Right ventricle myocardium superior (tissue), 1 donor: ENCODE results near the gene PGAM2. TPM values are rescaled to one million over a fixed set of nuclear protein-coding genes. Genes with fewer than 3 reads are reported as not detected.

Experiments used
- ATAC-seq: fragments of 200-7000 bp; cut with Tn5 transposase; one replicate; pipeline ENCODE4 v1.9.1; 2020; ENCODE audit warnings: mild to moderate bottlenecking; ENCODE audit not compliant: poor library complexity
- DNase-seq: peaks from one replicate; pipeline ENCODE4 v3.0.0-alpha.2; 2020
- intact Hi-C: fragments of 100-400 bp; cut with DNase I; formaldehyde crosslinking; loops from one replicate; pipeline ENCODE4 v1.11.2; 2022
- total RNA-seq: library from RNA; stranded (reverse); fragmentation: NEBNext Ultra II Directional; extraction: Animal tissue kit (Norgen Biotek cat#: 25700); gene quantifications from one replicate; pipeline ENCODE4 v1.2.1, GENCODE V29; 2021
- donor health status: DM: no; HTN: yes; CAD: no; lungs with severe emphysema.

PGAM2 gene
- total RNA-seq, 1 donor from 2014 or later = 1,131 TPM

DNA sequence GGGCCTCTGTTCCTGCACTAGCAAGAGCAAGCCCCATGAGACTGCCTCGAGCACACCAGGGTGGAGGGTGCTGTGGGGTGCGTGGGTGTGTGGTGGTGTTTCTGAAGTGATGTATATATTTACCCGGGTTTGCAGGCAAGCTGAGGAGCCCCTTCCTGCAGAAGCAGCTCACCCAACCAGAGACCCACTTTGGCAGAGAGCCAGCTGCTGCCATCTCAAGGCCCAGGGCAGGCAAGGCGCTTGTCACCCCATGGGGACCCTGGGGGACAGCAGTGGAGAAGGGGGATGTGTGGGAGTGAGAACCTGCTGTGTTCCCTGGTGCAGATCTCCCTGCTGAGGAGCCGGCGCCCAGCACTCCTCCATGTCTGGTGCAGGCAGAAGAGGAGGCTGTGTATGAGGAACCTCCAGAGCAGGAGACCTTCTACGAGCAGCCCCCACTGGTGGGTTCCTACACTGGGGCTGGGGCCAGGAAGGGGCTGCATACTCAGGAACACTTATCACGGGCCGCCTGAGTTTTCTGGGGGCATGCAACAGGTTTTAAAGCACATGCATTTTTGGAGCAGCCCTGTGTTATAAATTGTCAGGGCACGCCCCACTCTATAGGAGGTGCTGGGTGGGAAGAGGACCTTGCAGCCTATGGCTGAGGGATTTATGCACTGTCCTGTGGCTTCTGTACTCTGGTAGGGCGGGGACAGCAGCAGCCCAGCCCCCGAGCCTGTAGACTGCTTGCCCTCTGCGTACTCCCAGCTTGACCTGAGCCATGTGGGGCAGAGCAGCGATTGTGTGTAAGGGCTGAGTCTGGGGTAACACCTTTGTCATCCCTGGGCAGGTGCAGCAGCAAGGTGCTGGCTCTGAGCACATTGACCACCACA is 5.9 kb downstream of the PGAM2 start:
- no peak for DNase-seq
- intact Hi-C loops = no loop called here
- no peak for ATAC-seq

GRCh38 chr7:44058759-44059218 is 6.6 kb downstream of the PGAM2 start:
- no peak for ATAC-seq
- no peak for DNase-seq
- intact Hi-C loops = no loop called here

GRCh38 chr7:44057849-44058758 is 7.3 kb downstream of the PGAM2 start:
- ATAC-seq (no peak), DNase-seq (no peak)

GRCh38 chr7:44057181-44057848 is 8.1 kb downstream of the PGAM2 start:
- intact Hi-C loops = no loop called here
- no peak for ATAC-seq
- DNase-seq = no peak

More at GRCh38 chr7:44057849-44058758, 7.3 kb downstream of the PGAM2 start:
- intact Hi-C loops = no loop called here

- ATAC-seq (no peak), DNase-seq (no peak)
Measured at GRCh38 chr7:44056681-44057080, 8.7 kb downstream of the PGAM2 start.

DNA sequence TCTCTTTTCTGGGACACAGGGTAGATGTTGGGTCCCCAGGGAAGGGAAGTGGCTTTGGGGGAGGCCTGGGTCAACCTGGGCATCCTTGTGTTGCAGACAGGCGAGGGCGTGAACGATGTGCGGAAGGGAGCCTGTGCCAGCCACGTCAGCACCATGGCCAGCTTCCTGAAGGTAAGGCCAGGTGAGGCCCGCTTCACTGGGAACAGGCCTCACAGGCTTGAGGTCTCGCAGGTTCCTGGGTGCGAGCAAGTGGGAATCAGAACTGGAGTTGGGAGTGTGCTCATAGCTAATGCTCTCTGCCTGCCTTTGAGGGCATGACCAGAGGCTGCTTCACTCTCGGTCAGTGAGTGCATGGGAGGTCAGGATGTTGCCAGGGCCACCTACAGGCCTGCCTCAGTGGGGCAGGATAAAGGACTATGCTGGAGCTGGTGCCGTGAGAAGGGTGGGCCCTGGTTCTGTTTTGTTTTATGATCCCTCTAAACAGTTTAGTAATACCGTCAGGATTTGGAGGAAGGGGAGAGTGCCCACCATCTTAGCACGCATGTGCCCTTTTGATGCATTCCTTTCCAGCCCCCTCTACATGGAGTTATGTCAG is 12.5 kb downstream of the PGAM2 start:
- intact Hi-C loops = no loop called here
- no peak for DNase-seq

More at GRCh38 chr7:44056681-44057080, 8.7 kb downstream of the PGAM2 start:
- intact Hi-C loops = no loop called here

GRCh38 chr7:44051611-44052220 is 13.7 kb downstream of the PGAM2 start:
- DNase-seq = no peak
- ATAC-seq = no peak
- intact Hi-C loops = no loop called here

More for the DNA sequence above, 12.5 kb downstream of the PGAM2 start:
- no peak for ATAC-seq

GRCh38 chr7:44050915-44051560 is 14.3 kb downstream of the PGAM2 start:
- intact Hi-C loops = no loop called here
- no peak for ATAC-seq
- no peak for DNase-seq

DNA sequence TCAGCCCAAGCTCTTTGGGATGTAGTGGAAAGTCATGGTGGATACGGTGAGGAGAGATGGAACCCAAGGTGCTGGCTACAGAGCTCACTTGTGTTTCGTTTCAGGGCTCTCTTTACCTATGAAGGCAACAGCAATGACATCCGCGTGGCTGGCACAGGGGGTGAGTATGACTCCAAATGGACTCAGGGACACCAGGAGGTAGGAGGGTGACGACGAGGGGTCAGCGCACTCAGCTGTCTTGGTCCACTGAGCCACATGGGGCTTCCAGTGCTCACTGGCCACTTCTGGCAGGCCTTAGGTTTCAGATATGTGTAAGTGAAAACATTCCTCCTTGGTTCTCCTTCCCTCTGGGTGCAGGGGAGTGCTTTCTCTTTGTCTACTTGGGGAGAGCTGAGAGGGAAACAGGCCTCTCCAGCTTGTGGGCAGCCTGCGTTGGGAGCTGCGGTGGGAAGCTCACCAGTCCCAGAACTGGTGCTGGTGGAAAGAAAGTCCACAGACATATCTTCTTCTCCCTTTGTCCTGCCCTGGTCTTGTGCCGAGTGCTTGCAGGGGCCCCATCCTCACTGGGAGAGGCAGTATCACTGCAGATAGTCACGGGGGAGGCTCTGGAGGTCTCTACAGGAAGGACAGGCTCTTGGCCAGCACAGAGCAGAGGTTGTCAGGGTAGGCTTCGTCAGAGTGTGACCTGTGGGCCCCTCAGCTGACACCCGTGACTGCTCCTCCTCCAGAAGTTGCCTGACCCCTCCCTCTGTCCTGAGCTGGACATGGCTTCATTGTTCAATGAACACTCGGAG is 15.0 kb downstream of the PGAM2 start:
- no peak for DNase-seq
- intact Hi-C loops = no loop called here
- no peak for ATAC-seq

- ATAC-seq (no peak), DNase-seq (no peak)
- intact Hi-C loops = no loop called here
Measured at GRCh38 chr7:44048031-44048795, 17.2 kb downstream of the PGAM2 start.

GRCh38 chr7:44046321-44047061 is 18.9 kb downstream of the PGAM2 start:
- ATAC-seq (no peak), DNase-seq (no peak)
- intact Hi-C loops = no loop called here

- intact Hi-C loops = no loop called here
- ATAC-seq = no peak
- DNase-seq = no peak
Measured at GRCh38 chr7:44045226-44046014, 19.9 kb downstream of the PGAM2 start.

- intact Hi-C loops = no loop called here
- peak; percentile 96 for ATAC-seq
- peak; percentile 98 for DNase-seq
Measured at GRCh38 chr7:44044315-44045225, 20.8 kb downstream of the PGAM2 start, which contains the start of gene DBNL. TSS of gene DBNL (plus strand) at chr7:44044702. CDS start at chr7:44044738, 36 bp downstream.

DNA sequence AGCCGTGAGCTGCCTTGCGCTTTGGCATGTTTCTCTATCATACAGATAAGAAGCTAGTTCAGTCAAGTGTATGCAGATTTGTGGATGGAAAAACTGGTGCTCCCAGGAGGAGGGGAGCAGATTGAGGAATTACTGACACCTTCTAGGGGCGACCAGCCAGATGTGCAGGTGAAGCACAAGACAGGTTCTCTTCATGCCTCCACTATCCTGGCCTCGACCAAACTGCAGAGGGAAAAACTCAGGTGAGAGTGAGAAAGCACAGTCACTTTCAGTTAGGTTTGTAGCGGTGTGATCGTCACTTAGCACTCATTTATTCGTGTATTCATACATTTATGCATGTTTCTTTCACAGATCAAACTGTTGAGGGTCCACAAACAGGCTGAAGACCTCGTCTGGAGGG is 21.5 kb downstream of the PGAM2 start:
- intact Hi-C loops = no loop called here
- ATAC-seq (no peak), DNase-seq (no peak)
